ENCODE results near the gene DOCK10. TPM values are rescaled to one million over a fixed set of nuclear protein-coding genes. Genes with fewer than 3 reads are reported as not detected.

The DOCK10 gene
- total and polyA plus RNA-seq, 2 experiments from 2014 or later: 1.1 to 3.2 TPM

GRCh38 chr2:224836263-224836662 is 206.0 kb downstream of the DOCK10 start:
- no peaks in the 10 kb centered on the region for H4K20me1 ChIP-seq (ENCODE audit: insufficient read depth, poor library complexity, severe bottlenecking)
- H3K4me3 ChIP-seq: no peak overlapping the region
- H3K36me3 ChIP-seq (replicated peaks; ENCODE audit: insufficient read depth, low read depth): no peaks in the 10 kb centered on the region
- no peak for DNase-seq (ENCODE audit: low spot score)
- H2AFZ ChIP-seq: no peak overlapping the region
- no peaks in the 10 kb centered on the region for H3K27me3 ChIP-seq
- H3K4me1 ChIP-seq (ENCODE audit: insufficient read depth): no peaks in the 10 kb centered on the region
- H3K4me2 ChIP-seq: no peak overlapping the region
- H3K79me2 ChIP-seq: no peaks in the 10 kb centered on the region
- H3K27ac ChIP-seq: no peak overlapping the region
- H3K9me2 ChIP-seq (replicated peaks; ENCODE audit: insufficient read depth): no peaks in the 10 kb centered on the region
- TF ChIP-seq, protein P1, sequence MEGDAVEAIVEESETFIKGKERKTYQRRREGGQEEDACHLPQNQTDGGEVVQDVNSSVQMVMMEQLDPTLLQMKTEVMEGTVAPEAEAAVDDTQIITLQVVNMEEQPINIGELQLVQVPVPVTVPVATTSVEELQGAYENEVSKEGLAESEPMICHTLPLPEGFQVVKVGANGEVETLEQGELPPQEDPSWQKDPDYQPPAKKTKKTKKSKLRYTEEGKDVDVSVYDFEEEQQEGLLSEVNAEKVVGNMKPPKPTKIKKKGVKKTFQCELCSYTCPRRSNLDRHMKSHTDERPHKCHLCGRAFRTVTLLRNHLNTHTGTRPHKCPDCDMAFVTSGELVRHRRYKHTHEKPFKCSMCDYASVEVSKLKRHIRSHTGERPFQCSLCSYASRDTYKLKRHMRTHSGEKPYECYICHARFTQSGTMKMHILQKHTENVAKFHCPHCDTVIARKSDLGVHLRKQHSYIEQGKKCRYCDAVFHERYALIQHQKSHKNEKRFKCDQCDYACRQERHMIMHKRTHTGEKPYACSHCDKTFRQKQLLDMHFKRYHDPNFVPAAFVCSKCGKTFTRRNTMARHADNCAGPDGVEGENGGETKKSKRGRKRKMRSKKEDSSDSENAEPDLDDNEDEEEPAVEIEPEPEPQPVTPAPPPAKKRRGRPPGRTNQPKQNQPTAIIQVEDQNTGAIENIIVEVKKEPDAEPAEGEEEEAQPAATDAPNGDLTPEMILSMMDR (IDR thresholded peaks at IDR 0.05; ENCODE audit: poor library complexity): no peak
- no peak for TF ChIP-seq EZH2 (IDR thresholded peaks at IDR 0.05; ENCODE audit: borderline replicate concordance)
- no peak for TF ChIP-seq EZH2phosphoT487 (IDR thresholded peaks at IDR 0.05; ENCODE audit: low read depth, severe bottlenecking, unreplicated experiment)
- H3K9me3 ChIP-seq (ENCODE audit: low read depth): no peaks in the 10 kb centered on the region

DNA sequence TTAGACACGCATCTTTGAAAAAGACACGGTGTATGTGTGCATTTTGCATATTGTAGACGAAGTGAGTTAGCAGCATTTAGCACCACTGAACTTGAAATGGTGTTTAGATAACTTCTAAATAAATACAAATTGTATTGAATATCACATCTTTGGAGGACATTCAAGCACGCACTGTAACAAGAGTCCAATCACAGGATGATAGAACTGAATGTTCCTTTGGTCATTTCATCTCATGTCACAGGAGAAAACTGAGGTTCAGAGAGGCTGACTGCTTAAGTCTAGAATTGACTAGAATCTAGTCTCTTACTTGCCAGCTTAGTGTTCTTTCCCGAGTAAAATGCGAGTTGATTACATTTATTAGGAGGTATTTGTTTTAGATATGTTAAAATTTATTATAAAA is 206.9 kb downstream of the DOCK10 start:
- no peaks in the 10 kb centered on the region for H3K9me3 ChIP-seq (ENCODE audit: low read depth)
- no peaks in the 10 kb centered on the region for H3K79me2 ChIP-seq
- no peak overlapping the region for H3K4me2 ChIP-seq
- no peak overlapping the region for H3K27ac ChIP-seq
- H3K9me2 ChIP-seq (replicated peaks; ENCODE audit: insufficient read depth): no peaks in the 10 kb centered on the region
- no peaks in the 10 kb centered on the region for H3K4me1 ChIP-seq (ENCODE audit: insufficient read depth)
- H4K20me1 ChIP-seq (ENCODE audit: insufficient read depth, poor library complexity, severe bottlenecking): no peaks in the 10 kb centered on the region
- no peak overlapping the region for H3K4me3 ChIP-seq
- TF ChIP-seq, protein P1 (IDR thresholded peaks at IDR 0.05; ENCODE audit: poor library complexity): no peak
- TF ChIP-seq EZH2 (IDR thresholded peaks at IDR 0.05; ENCODE audit: borderline replicate concordance) (no peak), EZH2phosphoT487 (IDR thresholded peaks at IDR 0.05; ENCODE audit: low read depth, severe bottlenecking, unreplicated experiment) (no peak)
- no peak overlapping the region for H2AFZ ChIP-seq
- no peaks in the 10 kb centered on the region for H3K27me3 ChIP-seq
- H3K36me3 ChIP-seq (replicated peaks; ENCODE audit: insufficient read depth, low read depth): no peaks in the 10 kb centered on the region
- WGBS (ENCODE audit: low lambda C conversion rate, missing lambda C conversion rate): 83% methylated on average over 6 of the region's 6 CpGs
- no peak for DNase-seq (ENCODE audit: low spot score)

GRCh38 chr2:224833986-224834385 is 208.3 kb downstream of the DOCK10 start:
- Histone ChIP-seq H4K20me1 (ENCODE audit: insufficient read depth, poor library complexity, severe bottlenecking) (no peaks in the 10 kb centered on the region), H3K4me3 (no peak overlapping the region), H3K9me2 (replicated peaks; ENCODE audit: insufficient read depth) (no peaks in the 10 kb centered on the region), H3K27me3 (no peaks in the 10 kb centered on the region), H3K9me3 (ENCODE audit: low read depth) (no peaks in the 10 kb centered on the region), H3K4me2 (no peak overlapping the region), H3K4me1 (ENCODE audit: insufficient read depth) (no peaks in the 10 kb centered on the region), H3K79me2 (no peaks in the 10 kb centered on the region), H3K36me3 (replicated peaks; ENCODE audit: insufficient read depth, low read depth) (no peaks in the 10 kb centered on the region), H3K27ac (no peak overlapping the region), H2AFZ (no peak overlapping the region)
- DNase-seq (ENCODE audit: low spot score): no peak
- 78% methylated on average over 2 of the region's 2 CpGs for WGBS (ENCODE audit: low lambda C conversion rate, missing lambda C conversion rate)
- no peak for TF ChIP-seq EZH2 (IDR thresholded peaks at IDR 0.05; ENCODE audit: borderline replicate concordance)
- TF ChIP-seq, protein P1 (IDR thresholded peaks at IDR 0.05; ENCODE audit: poor library complexity): no peak
- no peak for TF ChIP-seq EZH2phosphoT487 (IDR thresholded peaks at IDR 0.05; ENCODE audit: low read depth, severe bottlenecking, unreplicated experiment)

DNA sequence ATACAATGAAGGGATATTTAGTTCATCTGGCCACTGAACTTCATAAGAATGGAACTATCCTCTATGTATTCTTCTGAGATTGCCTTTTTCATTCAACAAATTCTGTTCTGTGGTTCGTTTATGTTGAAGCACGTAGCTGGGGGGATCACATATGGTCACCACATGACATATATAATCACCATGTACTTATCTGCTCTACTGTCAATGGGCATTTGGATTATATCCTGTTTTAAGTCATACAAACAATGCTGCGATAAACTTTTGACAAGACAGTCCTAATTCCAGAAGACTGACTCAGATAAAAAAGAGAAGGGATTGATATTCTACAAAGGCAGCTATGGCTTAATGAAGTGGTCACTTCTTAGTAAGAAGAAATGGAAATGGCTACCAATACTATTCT is 210.1 kb downstream of the DOCK10 start:
- 47% methylated on average over 3 of the region's 3 CpGs for WGBS (ENCODE audit: low lambda C conversion rate, missing lambda C conversion rate)
- Histone ChIP-seq H3K4me2 (no peak overlapping the region), H3K9me2 (replicated peaks; ENCODE audit: insufficient read depth) (no peaks in the 10 kb centered on the region), H3K79me2 (no peaks in the 10 kb centered on the region), H3K4me3 (no peak overlapping the region), H4K20me1 (ENCODE audit: insufficient read depth, poor library complexity, severe bottlenecking) (no peaks in the 10 kb centered on the region), H3K9me3 (ENCODE audit: low read depth) (no peaks in the 10 kb centered on the region), H2AFZ (no peak overlapping the region), H3K4me1 (ENCODE audit: insufficient read depth) (no peaks in the 10 kb centered on the region), H3K27ac (no peak overlapping the region), H3K27me3 (no peaks in the 10 kb centered on the region), H3K36me3 (replicated peaks; ENCODE audit: insufficient read depth, low read depth) (no peaks in the 10 kb centered on the region)
- TF ChIP-seq, protein P1 (IDR thresholded peaks at IDR 0.05; ENCODE audit: poor library complexity): no peak
- TF ChIP-seq EZH2 (IDR thresholded peaks at IDR 0.05; ENCODE audit: borderline replicate concordance): no peak
- no peak for TF ChIP-seq EZH2phosphoT487 (IDR thresholded peaks at IDR 0.05; ENCODE audit: low read depth, severe bottlenecking, unreplicated experiment)
- no peak for DNase-seq (ENCODE audit: low spot score)
